Neutrophil (primary cell): ENCODE results near the gene OSTM1.

ENCODE experiments used
- H3K27ac ChIP-seq: fragments of 200-600 bp; sonication (generic); 2 replicates; pipeline ENCODE4 v1.5.1; 2016; ENCODE audit warnings: mild to moderate bottlenecking, moderate library complexity
- H3K27me3 ChIP-seq: fragments of 200-600 bp; sonication (generic); 2 replicates; pipeline ENCODE4 v1.6.0; 2016; ENCODE audit warnings: mild to moderate bottlenecking
- H3K36me3 ChIP-seq: fragments of 200-600 bp; sonication (generic); 2 replicates; pipeline ENCODE4 v1.5.1; 2017
- H3K4me1 ChIP-seq, 2 experiments: fragments of 200-600 bp in 1 of 2; sonication (generic) in 1 of 2; 1 replicate in 1 of 2; 2 replicates in 1 of 2; pipeline versions ENCODE4 v1.5.1 to v1.6.1; 2013 to 2016; ENCODE audit warnings: low read depth in 1 of 2, low read length in 1 of 2, mild to moderate bottlenecking in 1 of 2, moderate library complexity in 1 of 2; ENCODE audit not compliant: control insufficient read depth in 1 of 2, insufficient read depth in 1 of 2
- H3K4me3 ChIP-seq, 2 experiments: fragments of 200-600 bp in 1 of 2; sonication (generic) in 1 of 2; 1 replicate in 1 of 2; 2 replicates in 1 of 2; pipeline ENCODE4 v1.5.1; 2013 to 2016; ENCODE audit warnings: low read depth in 1 of 2, low read length in 1 of 2, mild to moderate bottlenecking in 1 of 2, moderate library complexity in 1 of 2
- H3K9me3 ChIP-seq: fragments of 200-600 bp; sonication (generic); 2 replicates; pipeline ENCODE4 v1.5.1; 2016
- CTCF ChIP-seq: fragments of 200-600 bp; sonication (generic); IDR thresholded peaks from 2 replicates; pipeline ENCODE4 v1.5.1; 2016; ENCODE audit warnings: antibody characterized with exemption

OSTM1 gene, protein sequence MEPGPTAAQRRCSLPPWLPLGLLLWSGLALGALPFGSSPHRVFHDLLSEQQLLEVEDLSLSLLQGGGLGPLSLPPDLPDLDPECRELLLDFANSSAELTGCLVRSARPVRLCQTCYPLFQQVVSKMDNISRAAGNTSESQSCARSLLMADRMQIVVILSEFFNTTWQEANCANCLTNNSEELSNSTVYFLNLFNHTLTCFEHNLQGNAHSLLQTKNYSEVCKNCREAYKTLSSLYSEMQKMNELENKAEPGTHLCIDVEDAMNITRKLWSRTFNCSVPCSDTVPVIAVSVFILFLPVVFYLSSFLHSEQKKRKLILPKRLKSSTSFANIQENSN

DNA sequence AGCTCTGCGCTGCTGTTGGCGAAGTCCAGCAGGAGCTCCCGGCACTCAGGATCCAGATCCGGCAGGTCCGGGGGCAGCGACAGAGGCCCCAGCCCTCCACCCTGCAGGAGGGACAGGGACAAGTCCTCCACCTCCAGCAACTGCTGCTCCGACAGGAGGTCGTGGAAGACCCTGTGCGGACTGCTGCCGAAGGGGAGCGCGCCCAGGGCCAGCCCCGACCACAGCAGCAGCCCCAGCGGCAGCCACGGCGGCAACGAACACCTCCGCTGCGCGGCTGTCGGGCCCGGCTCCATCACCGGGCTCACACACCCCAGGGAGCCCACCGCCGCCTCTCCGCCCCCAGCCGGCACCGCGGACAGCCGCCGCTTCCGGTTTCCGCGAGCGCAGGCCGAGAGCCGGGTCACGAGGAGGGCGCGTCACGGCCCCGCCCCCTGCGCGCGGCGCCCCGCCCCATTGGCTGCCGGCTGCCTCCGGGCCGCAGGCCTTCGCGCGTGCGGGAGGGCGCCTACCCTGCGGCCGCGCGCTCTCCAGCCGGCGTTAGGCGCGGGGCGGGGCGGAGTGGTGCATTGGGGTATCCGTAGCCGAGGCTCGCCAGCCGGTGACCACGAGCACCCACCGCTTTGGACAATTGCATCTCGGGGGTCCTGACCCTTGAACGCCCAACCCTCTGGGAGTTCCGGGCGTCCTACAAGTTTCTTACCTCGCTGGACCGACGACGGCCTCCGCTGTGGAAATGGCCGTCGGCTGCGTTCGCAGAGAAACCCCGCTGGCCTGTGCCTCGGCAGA, at the start of gene OSTM1:
OSTM1 (minus strand) TSS at position 383 of the 786 bp plus-strand sequence; CDS start at position 293, 90 bp downstream.
- H3K27ac ChIP-seq: peak within 1 kb of the TSS; percentile 89
- H3K4me1 ChIP-seq: peaks cover 18 to 20% of the 10 kb centered on the region in 2 experiments
- H3K9me3 ChIP-seq: no peaks in the 10 kb centered on the region
- peaks cover 3% of the 10 kb centered on the region for H3K36me3 ChIP-seq
- peak; percentile 54 for TF ChIP-seq CTCF
- peak within 1 kb of the TSS; percentile 79 to 98 for H3K4me3 ChIP-seq
- H3K27me3 ChIP-seq: peaks cover 22% of the 10 kb centered on the region

DNA sequence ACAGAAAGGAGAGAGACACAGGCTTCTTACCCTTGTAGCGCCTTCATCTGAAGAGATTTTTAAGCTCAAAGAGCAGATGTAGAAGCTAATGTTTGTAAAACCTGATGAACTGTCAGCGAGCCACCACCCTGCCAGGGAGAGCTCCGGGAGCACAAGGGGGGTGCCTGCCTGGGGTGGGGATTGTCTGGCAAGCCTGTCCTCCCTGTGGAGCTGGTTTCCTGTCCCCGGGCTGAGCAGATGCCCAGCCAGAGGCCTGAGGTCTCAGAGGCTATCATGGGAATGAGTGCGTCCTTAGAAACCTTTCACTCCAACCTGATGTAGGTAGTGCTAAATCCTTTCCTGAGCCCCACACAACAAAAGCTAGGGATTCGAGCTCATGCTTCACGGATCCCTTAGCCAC, 49.4 kb upstream of the OSTM1 start:
- no peaks in the 10 kb centered on the region for H3K9me3 ChIP-seq
- no peaks in the 10 kb centered on the region for H3K36me3 ChIP-seq
- peaks cover 100% of the 10 kb centered on the region for H3K27me3 ChIP-seq
- no peak overlapping the region for H3K27ac ChIP-seq
- no peak for TF ChIP-seq CTCF
- H3K4me3 ChIP-seq: no peak overlapping the region
- peaks cover 2 to 10% of the 10 kb centered on the region in 2 experiments for H3K4me1 ChIP-seq

DNA sequence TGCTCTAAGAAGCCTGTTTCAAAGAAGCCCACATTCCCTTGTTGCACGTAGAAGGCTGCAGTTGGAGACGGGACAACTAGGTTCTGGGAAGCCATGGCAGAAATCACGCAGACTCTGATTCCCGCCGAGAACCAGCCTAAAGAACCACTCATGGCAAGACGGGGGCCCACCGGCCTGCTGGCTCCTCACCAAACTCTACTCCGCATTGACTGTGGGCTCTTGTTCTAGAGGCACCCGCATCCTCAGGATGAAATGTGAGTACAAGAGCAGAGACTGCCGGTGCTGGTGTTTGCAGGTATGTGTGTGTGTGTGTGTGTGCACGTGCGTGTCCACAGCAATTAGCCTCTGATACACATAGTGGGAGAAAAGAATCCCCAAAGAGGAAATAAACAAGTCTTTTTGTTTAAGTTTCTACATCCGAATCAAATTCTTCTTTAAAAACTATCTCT, 49.0 kb upstream of the OSTM1 start:
- H3K27ac ChIP-seq: no peak overlapping the region
- no peaks in the 10 kb centered on the region for H3K9me3 ChIP-seq
- TF ChIP-seq CTCF: no peak
- no peaks in the 10 kb centered on the region for H3K36me3 ChIP-seq
- H3K27me3 ChIP-seq: peaks cover 100% of the 10 kb centered on the region
- H3K4me1 ChIP-seq: peaks cover 7 to 14% of the 10 kb centered on the region in 2 experiments
- H3K4me3 ChIP-seq: no peak overlapping the region

- Histone ChIP-seq H3K36me3 (no peaks in the 10 kb centered on the region), H3K27me3 (peaks cover 100% of the 10 kb centered on the region), H3K27ac (no peak overlapping the region), H3K4me1 (peaks cover 22 to 32% of the 10 kb centered on the region in 2 experiments), H3K9me3 (no peaks in the 10 kb centered on the region), H3K4me3 (no peak overlapping the region)
- no peak for TF ChIP-seq CTCF
These were observed 47.1 kb upstream of the OSTM1 start for GRCh38 chr6:108121612-108122011.

DNA sequence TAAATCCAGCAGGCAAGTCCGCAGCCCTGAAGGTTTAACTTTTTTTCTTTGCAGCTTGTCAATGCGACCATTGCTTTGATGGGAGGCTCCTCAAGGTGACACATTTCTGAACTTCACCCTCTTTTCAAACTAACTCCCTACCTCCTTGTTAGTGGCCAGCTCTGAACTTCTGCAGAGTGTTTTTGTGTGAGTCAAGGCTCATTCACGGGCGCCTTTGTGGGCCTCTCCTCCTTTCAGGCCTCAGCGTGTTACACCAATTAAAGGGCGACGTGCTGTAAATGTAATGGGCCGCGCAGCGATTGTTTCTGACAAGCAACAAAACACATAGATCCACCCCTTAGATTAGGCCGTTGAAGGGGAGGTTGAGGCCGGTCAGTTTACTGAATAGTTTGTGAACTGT, 45.8 kb upstream of the OSTM1 start:
- Histone ChIP-seq H3K4me3 (no peak overlapping the region), H3K36me3 (no peaks in the 10 kb centered on the region), H3K4me1 (peaks cover 30 to 45% of the 10 kb centered on the region in 2 experiments), H3K9me3 (no peaks in the 10 kb centered on the region), H3K27me3 (peaks cover 100% of the 10 kb centered on the region), H3K27ac (no peak overlapping the region)
- TF ChIP-seq CTCF: no peak
